ENCODE measurements around the gene RNF113B.

Gene RNF113B

DNA sequence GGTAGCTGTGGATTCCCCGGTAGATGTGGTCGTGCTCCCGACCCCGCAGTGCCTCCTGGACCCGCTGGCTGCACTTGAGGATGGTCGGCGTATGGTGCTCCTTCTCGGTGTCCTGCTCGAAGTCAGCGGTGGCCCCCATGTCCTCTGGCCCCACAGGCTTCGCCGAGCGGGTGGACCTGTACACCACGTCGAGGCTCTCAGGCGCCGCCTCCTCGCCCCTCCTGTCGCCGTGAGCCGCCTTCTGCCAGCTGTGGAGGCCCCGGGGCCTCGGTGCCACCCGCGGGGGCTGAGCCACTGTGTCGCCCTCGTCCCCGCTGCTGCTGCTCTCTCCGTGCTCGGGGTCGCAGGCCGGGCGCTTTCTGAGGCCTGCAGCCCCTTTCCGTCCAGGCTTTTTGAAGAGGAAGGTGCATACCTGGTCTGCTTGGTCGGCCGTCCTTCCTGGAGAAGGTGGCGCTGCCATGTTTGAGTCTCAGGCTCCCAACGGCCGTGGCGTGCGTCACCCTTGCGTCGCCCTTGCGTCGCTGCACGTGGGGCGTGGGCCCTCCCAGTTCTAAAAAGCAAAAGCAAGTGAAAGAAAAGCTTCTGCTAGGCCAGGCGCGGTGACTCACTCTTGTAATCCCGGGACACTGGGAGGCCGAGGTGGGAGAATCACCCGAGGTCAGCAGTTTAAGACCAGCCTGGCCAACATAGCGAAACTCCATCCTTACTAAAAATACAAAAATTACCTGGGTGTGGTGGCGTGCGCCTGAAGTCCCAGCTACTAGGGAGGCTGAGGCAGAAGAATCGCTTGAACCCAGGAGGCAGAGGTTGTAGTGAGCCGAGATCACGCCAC lies at the start of gene RNF113B:
RNF113B (minus strand) TSS at position 493 of the 832 bp plus-strand sequence; CDS start at position 460, 33 bp downstream.
- no peak for DNase-seq

DNA sequence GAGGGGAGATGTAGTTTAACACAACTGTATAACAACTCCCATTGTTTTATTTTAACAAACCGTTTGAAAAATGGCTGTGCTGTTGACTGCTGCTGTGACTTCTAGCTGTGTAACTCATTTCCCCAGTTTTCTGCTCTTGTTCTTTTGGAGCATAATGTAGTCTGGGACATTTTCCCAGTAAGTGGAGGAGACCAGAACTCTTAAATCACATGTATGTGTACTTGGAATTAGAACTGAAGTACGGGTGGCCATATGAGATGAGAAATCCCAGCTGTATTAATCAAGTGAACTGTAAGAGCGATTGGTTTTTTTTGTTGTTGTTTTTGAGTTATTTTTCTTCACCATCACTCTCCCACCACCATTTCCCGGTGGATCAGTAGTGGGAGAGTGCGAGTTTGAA lies 49.4 kb upstream of the RNF113B start:
- DNase-seq, result no peak

DNA sequence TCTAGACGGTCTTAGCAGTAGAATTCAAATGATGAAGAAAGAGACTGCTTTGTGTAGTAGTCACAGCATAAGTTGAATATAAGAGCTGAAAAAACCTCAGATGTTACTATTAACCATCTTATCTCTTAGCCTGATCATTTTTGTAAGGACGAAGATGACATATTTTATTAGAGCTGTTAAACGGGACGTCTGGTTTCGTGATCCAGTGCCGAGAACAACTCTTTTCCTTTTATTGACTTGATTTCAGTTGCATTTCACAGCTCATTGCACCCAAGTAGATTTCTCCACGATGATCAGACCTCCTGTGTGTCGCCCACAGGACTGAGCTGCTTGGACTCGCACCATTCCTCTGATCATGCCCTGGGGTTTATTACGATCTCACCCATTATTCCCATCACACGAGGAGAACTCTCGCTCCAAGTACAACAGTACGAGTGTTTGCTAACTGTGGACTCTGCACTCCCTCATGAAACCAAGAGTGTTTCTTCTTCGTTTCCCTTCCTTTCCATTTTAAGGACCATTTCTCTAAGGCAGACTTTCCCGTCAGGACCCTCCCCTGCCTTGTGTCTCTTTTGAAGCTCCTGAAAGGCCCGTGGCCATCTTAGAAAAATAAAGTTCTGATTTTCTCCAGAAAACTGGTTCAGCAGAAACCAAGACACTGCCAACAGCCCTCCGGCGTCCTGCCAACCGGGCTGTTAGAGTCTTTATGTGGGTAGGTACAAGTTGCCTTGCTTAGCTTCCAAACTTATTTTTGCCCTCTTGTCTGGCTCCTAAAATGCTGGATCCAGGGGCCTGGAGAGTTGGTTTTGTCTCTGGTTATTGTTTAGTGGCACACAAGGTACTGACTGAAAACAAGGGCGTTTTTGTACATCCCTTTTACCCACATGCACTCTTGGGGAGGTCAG lies 48.2 kb upstream of the RNF113B start:
- DNase-seq, result no peak

DNA sequence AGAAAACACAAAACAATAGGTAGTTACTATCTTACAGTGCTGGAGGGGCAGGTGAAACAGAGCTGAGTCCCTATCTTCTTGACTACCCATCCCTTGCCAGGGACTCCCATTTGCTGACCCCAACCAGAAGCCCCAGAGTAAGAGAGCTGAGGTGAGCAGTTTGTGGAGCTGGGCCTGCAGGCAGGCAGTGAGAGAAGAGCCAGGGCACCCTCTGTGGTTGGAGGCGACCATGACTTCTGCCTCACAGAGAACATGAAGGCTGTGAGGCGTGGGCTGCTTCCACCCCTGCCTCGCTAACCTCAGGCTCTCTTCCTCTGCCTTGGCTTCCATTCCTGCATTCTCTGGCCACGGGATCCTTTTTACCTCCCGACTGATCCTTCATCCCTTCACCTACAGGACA lies 47.5 kb upstream of the RNF113B start:
- DNase-seq, result no peak

DNA sequence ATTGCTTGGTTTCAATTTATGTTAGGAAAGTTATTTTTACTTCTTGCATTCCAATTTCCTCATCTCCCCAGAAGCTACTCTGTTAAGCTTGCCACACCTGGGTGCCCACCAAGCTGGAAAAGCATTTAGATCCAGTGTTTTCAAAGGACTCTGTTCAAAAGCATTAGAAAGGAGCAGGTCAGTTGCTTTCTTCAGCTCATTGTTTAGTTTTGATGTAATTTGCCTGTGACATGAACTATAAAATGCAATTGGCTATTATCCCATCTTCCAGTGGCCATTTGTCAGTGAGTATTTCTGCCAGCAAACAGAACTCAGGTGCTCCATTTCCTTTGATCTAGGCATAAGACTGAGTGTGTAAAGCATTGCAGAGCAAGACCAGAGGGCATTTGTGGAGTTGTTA lies 46.7 kb upstream of the RNF113B start:
- DNase-seq, result no peak

DNA sequence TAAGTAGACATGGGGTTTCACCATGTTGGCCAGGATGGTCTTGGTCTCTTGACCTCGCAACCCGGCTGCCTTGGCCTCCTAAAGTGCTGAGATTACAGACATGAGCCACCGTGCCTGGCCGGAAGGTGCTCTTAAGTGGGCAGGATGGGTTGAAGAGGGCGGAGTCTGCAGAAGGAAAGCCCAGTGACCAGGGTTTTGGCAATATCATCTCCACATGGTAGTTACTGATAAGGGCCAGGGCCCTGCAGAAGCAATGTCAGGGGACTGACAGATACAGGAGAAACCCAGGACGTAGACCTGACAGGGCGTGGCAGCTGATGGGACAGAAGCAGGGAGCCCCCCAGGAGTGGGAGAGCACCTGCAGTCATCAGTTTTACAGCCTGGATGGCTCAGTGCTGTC lies 45.7 kb upstream of the RNF113B start:
- DNase-seq, result no peak

DNA sequence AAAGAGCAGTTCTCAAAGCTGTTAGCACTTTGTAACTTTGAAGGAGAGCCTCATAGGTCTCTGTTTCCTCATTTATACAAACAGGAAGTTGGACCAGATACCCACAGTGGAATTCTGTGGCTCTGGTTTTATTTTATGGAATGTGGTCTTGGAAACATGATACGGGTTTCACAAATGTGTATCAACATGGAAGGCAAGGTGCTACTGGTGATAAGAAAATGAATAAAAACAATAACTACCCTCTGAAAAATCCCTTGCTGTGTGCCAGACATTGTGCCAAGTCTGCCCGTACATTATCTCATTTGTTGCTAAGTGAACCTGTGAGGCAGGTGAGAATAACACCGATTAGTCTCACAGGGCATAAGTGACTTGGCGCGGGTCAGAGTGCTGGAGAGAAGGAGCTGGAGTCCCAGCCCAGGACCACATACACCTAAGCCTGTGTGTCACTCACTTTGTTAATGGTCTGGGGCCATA lies 45.0 kb upstream of the RNF113B start:
- no peak for DNase-seq

DNA sequence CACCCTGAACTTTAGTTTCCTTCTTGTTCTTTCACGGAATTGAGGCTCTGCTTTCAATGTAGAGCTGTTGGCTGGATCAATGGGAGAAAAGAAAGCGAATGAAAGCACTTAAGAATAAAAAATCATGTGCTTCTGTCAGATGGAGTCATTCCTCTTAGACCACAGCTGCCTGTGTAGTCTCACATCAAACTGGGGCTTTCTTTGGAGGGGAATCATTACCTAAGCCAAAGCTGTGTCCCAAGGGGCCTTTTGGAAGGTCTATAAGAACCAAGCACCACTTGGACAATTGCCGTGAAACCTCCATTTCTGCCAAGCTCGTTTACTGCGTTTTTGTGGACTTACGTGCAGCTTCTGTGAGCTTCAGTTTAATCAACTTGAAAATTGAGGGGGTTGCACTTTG lies 44.2 kb upstream of the RNF113B start:
- no peak for DNase-seq

DNA sequence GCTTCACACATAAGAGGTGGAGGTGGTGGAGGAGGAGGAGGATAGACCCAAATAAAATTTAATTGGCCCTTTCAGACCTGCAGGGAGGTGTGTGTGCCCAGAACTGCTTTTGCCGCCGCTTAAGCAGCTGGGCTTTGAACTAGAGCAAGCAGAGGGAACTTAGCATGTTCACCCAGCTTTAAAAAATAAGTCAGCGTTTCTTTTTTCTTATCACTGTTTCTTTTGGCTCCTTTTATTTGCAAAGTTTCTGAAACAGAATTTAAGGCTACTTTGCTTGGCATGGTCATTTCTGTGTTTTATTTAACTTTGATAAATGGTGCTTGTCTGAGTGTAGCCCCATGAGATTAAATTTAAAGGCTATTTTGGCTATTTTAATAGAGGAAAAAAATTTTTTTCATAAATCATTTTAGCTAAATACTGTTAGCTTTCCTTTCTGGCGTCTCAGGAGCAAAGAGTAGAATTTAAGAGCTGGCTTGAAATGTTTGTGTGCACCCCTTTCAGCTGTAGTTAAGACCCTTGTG lies 43.3 kb upstream of the RNF113B start:
- DNase-seq, result no peak

DNA sequence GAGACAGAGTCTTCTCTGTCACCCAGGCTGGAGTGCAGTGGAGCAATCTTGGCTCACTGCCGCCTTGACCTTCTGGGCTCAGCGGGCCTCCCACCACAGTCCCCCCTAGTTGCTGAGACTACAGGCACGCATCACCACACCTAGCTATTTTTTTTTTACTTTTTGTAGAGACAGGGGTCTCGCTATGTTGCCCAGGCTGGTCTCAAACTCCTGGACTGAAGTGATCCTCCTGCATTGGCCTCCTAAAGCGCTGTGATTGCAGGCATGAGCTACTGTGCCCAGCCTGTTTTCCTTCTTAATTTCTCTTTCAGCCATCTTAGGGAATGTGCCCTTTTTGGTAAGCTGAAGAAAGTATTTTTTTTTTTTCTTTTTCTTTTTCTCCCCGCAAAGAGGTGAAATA lies 42.6 kb upstream of the RNF113B start:
- DNase-seq, result no peak

DNA sequence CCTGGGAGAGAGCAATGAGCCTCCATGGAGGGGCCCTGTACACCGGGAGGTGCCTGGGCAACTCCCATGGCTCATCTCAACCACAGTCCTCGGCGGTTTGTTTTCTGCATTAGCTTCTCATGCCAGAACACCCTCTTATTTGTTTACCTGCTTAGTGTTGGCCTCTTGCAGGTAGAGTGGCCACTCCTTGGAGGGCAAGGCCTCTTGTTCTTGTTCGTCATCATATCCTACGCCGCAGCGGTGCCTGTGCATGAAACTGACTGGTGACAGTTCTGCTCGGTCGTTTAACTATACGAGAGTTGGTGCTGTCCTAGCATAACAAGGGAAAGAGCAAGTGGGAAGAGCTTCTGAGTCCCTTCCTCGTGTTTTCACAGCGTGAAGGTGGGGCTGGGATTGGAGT lies 40.5 kb upstream of the RNF113B start:
- no peak for DNase-seq

DNA sequence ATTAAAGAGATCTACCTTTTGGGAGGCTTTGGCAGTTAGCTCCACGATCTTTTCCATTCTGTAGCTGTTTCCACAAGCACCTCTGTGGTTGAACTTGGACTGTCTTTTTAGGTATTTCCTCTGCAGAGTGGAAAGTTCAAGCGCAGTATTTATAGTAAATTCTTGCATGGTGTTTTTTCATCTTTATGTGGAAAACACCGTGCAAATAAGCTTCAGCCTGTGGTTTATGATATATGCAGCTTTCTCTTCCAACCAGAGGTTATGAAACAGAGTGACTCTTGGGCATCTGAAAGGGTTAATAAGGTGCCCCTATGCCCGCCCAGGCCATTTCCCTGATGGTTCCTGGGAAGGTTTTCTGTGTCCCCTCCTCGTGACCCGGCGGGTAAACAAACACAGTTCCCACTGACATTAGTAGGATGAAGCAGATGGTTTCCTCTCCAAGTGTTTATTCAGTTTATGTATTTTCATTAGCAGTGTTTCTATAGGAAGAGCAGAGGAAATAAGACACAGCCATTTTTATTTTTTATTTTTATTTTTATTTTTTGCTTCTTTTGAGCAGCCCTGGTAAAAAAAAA lies 39.7 kb upstream of the RNF113B start:
- DNase-seq, result no peak

DNA sequence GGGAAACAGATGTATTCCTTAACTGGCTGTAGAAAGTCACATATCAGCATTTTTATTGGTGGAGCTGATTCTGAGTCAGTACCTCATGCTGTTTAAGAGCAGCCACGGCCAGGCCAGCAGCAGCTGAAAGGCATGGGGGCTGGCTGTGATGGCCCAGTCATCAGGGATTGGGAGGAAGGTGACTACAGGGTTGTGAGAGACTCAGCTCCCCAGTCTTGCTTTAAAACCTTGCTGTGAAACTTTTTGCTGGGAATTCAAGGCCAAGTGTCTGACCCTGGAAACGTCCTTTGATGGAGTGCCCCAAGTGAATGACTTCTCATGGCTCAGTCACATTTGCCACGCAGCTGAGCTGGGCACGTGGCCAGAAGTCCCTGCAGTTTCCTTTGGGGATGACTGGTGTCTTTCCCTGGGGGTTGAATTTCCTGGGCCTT lies 39.1 kb upstream of the RNF113B start:
- no peak for DNase-seq

DNA sequence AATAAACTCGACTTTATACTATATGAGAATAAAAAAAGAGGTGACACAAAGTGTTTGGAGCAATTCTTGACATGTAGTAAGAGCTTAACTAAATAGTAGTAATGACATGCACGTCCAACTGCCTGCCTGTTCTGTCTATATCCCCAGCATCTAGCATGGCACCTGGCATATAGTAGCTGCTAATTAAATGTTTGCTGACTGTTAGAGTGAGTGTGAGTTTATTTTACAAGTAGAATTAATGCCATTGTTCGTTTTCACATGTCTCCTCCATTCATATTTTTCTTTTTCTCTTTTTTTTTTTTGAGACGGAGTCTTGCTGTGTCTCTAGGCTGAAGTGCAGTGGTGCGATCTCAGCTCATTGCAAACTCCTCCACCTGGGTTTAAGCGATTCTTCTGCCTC lies 38.4 kb upstream of the RNF113B start:
- no peak for DNase-seq

DNA sequence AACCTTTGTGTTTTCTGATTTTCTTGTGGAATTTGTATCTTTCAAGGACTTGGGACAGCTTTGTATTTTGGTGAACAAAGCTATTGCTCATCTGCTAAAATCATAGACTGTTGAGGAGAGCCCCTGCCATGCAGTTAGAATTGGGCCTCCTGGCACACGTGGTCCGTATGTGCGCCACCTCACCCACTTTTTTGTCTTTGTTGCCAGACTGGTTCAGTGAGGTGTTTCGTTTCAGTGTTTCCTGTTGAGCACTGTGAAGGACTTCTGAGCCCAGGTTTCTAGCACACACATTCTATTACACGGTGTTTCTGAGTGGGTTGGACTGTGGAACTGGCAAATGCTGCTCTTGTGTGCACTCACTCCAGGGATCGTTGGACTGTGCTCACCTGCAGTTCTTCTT lies 37.6 kb upstream of the RNF113B start:
- DNase-seq, result no peak

DNA sequence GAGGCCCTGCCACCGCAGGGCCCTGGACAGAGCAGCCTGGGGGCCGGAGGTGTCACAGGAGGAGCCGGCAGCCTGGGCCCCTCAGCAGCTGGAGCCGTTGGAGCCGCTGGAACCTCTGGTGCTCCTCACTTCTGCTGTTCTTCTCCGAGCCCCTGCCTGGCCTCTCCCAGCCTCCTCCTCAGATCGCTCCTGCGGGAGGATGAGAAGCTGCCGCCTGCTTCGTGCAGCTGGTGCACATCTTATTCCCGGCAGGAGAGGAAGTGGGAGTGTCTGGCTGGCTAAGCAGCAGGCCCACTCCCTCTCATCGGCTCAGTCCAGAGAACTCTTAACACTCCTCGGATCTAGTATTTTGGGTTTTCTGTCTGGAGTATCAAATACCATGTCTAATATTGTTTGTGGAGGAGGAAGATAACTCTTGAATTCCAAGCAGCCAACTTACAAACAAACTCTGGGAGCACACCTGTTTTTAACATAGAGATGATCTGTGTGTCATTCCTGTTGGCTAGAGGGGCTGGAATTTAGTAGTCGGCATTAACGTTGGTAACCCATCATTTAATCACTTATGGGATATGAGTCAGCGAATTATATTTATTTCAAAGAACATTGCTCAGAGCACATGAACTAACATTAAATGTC lies 37.1 kb upstream of the RNF113B start:
- DNase-seq, result no peak

DNA sequence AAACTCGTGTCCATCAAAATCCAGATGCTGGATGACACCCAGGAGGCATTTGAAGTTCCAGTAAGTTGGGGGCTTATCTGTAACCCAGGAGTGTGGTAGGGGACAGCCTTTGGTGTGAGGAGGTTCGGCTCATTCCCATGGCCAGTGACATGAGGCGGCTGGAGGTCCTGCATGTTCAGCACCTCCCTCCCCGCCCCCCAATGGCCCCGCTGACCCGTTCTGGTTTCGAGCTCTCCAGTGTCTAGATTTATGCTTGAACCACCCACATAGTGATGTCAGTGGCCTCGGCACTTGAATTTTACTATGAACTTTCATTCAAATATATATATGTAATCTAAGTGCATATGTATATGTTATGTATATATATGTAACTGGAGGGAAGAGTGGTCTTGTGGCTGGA lies 36.3 kb upstream of the RNF113B start:
- DNase-seq, result no peak

DNA sequence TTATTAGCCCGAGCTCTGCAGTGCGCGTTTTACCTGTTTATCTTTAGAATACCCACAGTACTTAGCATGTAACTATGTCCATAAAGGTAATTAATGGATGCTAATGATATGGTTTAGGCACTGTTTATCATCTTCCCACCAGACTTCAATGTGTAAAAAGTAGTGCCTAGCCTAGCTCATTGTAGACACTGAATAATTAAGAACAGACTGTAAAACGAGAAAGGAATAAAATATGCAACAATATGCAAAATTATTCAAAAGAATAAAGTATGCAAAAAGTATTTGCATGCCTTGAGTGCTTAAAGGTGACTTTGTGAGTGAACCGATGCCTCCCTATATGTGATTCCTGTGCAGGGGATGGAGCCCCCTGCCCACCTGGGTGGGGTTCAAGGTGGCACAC lies 35.7 kb upstream of the RNF113B start:
- no peak for DNase-seq

DNA sequence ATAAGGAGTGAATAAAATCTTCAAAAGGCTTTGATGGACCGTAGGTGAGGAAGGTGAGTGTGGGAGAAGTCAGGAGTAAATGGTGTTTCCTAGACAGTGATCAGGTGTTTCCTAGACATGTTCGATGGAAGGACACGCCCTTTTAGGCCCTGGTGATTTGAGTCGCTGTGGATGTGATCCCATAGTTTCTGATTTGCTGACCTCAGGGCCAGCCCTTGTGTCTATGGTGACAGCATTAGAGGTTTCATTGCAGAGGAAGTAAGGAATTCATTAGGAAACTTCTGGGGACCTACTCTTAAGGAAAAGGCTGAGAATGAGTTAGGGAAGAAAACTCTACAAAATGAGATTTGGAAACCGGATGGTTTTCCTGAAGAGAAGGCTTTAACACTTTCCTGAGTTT lies 31.5 kb upstream of the RNF113B start:
- DNase-seq, result no peak

DNA sequence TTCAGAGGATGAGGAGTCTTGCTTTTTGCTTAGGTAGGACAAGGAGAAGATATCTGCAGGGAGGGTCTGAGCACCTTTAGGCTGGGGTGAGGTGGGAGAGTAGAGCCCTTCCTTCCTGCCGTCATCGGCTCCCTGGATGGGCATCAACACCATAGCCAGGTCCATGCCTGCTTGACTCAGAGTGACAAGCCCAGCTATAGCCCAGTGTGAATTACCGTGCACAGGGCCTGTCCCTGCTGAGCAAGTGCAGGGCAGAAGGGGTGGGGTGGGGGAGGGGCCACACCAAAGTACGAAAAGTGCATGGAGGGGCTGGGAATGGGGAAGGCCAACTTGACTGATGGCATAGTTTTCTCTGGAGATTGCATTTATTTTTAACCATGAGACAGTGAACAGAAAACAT lies 30.3 kb upstream of the RNF113B start:
- no peak for DNase-seq

DNA sequence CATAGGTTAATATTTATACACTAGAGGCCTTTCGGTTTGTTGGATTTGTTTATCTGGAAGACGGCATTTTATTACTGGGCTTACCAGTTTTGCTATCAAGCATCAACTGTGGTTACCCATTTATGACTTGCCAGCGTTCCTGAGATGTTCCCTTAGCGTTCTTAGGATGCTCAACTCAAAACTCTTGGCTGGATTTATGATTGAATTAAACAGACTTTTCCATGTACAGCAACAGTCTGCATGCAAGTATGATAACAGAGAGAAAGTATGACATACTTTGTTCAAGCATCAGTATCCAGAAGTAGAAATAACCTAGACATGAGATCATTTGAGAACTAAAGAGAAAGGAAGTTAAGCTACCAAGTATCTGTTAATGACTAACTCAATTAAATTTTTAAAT lies 29.9 kb upstream of the RNF113B start:
- DNase-seq, result no peak

DNA sequence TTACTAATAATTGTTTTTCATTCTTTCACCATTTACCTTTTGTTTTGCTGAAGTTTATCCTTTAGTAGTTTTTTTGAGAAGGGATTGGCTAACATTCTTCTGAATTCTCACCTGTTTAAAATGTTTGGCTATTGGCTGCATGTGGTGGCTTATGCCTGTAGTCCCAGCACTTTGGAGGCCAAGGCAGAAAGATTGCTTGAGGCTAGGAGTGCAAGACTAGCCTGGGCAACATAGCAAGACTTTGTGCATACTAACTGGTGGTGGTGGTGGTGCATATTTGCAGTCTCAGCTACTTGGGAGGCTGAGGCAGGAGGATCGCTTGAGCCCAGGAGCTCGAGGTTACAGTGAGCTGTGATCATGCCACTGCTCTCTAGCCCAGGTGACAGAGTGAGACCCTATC lies 27.5 kb upstream of the RNF113B start:
- no peak for DNase-seq

All from CD4-positive, alpha-beta T cell treated with Interleukin-17A for 4 hours (primary cell).